Measurements from ENCODE around the gene KREMEN1.
A peak's percentile ranks its signal among the peaks of the same experiment; 100 is the strongest.

The KREMEN1 gene

GRCh38 chr22:29048822-29049654, 23.8 kb upstream of the KREMEN1 start:
- no peak for DNase-seq

- DNase-seq = no peak
Measured at GRCh38 chr22:29049655-29050263, 23.1 kb upstream of the KREMEN1 start.

- DNase-seq = no peak
Measured at GRCh38 chr22:29050457-29050856, 22.4 kb upstream of the KREMEN1 start.

GRCh38 chr22:29053048-29053702, 19.7 kb upstream of the KREMEN1 start:
- no peak for DNase-seq

GRCh38 chr22:29054251-29054767, 18.5 kb upstream of the KREMEN1 start:
- DNase-seq = no peak

DNA sequence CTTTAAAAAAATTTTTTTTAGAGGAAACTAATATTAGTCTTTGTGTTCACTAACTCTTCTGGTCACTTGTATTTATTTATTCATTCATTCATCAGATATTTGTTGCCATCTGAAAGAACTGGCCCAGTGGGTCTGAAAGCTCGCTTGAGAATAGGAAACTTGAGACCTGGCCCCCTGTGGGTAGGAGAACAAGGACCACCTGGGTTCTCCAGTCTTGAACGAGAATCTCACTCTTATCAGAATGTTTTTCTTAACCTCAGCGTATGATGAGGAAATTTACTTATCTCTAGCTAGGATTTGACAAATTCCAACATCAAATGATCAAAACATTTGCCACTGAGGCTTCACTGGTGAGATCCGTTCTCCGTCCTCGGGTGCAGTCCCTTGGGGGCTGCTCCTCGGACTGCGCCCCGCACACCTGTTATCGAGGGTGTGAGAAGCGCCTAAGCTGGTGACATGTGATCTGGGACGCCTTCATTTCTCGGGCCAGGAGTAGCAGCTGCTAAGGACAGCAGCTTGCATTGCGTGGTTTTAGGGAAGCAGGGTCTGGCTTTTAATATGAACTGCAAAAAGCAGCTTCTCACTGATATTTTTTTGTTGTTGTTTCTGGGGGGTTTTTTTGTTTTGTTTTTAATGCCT, 17.5 kb upstream of the KREMEN1 start:
- no peak for DNase-seq

GRCh38 chr22:29056472-29056871, 16.4 kb upstream of the KREMEN1 start:
- DNase-seq = no peak

DNA sequence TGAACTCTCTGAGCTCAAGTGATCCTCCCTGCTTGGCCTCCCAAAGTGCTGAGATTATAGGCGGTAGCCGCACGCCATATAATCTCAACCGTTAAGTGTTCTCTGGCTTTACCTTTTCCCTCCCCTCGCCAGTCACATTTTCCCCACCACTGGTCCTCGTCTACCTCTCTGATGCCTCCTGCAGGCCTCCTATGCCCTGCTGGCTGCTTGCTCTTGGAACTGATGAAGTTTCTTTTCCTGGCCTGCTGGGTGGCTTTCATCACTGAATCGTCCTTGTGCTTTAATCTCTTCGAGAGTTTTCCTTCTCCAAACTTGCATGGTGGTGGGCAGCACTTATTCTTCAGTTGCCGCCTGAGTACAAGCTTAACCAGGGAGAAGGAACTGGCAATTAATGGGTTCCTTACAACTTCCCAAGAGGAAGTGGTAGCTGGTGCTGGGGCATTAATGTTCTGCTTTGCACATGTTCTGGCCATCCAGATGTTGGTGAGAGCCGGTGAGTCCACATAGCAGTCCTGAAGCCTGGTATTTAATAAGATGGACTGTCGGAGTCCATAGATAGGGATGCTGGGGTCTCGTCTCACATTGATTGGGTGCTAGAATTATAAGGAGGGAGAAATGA, 12.5 kb upstream of the KREMEN1 start:
- no peak for DNase-seq

DNA sequence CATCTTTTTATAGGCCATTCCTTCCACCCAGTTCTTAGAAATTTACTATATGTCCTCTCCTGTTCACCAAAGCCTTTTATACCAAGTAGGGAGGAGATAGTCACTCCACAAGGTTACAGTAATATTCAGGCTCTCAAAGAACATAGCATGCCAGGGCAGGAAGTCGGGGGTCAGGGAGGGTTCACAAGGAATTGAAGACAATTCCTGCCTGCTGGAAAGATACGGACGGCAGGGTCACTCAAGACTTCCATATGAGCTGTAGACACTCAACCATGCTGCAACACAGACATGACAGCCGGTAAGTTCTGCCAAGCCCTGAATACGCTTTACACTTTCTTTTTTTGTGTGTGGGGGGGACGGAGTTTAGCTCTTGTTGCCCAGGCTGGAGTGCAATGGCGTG, 11.9 kb upstream of the KREMEN1 start:
- DNase-seq = no peak

DNA sequence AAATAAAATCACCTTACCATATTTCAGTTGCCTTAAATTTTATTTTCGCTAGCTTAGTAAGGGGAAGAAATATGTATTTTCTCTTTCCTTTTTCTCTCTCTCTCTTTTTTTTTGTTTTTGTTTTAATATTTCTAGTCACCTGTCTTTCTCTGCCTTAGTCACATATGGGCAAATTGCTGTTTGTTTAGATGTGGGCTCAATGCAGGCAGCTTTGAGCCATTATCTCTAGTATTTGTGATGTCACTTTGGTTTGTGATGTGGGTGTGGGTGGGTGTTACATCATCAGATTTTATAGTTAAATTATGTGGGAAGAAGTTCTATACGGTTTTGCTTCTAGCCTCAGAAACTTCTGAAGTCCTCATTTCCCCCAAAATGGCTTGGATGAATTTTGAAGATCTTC, 11.1 kb upstream of the KREMEN1 start, which contains the start of gene C22orf31:
Gene C22orf31 (minus strand): TSS at position 59 of the 400 bp plus-strand sequence. CDS start 39 bp downstream, at position 20.
- no peak for DNase-seq

- no peak for DNase-seq
Measured at GRCh38 chr22:29062286-29062821, 10.5 kb upstream of the KREMEN1 start.

GRCh38 chr22:29065468-29066190, 7.2 kb upstream of the KREMEN1 start:
- DNase-seq = no peak

DNA sequence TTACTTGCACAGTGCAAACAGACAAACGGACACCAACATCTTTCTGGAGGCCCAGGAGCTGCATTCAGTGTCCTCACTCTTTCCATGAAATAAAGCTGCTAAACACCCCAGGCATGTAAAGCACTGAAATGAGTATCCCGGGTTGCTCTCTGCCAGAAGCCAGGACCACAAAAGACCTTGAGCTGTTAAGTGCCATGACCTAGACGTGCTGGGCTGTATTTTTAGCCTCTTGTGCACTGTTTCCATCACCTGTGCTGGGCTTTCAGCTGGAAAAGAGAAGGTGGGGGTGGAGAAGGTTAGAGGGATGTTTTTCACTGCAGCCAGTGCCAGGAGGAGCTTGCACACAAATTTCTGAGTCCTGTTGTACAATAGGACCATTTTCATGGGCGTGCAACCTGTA, 3.4 kb upstream of the KREMEN1 start:
- no peak for DNase-seq

GRCh38 chr22:29070490-29070889, 2.3 kb upstream of the KREMEN1 start:
- DNase-seq = no peak

DNA sequence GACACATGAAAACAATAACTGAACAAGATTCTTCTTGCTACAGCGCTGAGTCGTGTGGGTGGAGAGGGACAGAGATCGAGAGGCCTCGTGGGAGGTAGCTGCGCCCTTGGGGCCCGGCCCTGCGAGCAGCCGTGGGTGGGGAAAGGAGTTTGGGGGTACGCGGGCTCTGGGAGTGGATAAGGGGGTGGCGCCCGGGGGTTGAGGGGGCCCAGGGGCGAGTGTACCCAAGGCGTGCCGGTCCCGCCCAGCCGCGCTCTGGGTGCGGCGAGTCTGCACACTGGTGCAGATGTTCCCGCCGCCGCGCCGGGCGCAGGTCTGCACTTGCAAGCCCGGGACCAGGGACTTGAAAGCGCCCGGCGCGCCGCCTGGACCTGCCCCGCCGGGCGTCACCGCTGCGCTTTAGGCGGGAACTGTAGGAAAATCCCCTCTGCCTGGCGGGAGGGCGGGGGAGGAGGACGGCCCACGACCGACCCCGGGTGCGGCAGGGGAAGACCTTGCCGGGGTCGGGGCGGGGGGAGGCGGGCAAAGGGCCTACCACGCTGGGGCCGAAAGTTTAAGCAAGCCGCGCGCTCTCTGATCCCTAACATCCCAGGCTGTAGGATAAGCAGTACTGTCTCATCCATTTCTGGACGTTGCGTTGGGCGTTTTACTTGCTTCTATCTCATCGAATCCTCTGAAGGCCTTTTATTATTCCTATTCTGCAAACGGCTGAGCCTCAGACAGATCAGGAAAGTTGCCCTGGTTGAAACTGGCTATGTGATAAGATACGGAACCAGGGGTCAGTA, 1.4 kb upstream of the KREMEN1 start:
- DNase-seq = peak in 1 of 56 donors; percentile 55

GRCh38 chr22:29072193-29072978, 449 bp upstream of the KREMEN1 start:
- peak in 49 of 56 donors; percentile 16 to 87 (median 56) for DNase-seq

- peak in 13 of 56 donors; percentile 5 to 61 (median 16) for DNase-seq
Measured at GRCh38 chr22:29073618-29074275, 912 bp downstream of the KREMEN1 start.

GRCh38 chr22:29074276-29074772, 1.5 kb downstream of the KREMEN1 start:
- no peak for DNase-seq
